K562 (cell line): ENCODE measurements around the gene MRGPRF. TPM values are rescaled to one million over a fixed set of nuclear protein-coding genes. Genes with fewer than 3 reads are reported as not detected.

ENCODE experiments used
- ATAC-seq: fragments of 200-7000 bp; cut with Tn5 transposase; 3 replicates; pipeline ENCODE4 v1.9.1; 2020; ENCODE audit warnings: moderate library complexity
- BruUV-seq: library from RNA; stranded (reverse); fragments of 400-500 nt; replicated peaks from 2 replicates; lab custom pipeline; 2021; lab: Mats Ljungman, UMichigan
- CTCF ChIA-PET: fragments of 300-600 bp; formaldehyde crosslinking; extraction: SDS; loops from one replicate; lab custom pipeline; 2021; ENCODE audit warnings: low intra/inter-chr PET ratio; lab: Yijun Ruan, JAX
- POLR2A ChIA-PET: fragments of 300-600, 350-650 bp; sonication (Branson Sonifier 250); formaldehyde crosslinking; extraction: SDS; loops from one replicate; lab custom pipeline; 2021; ENCODE audit warnings: antibody characterized with exemption, inconsistent platforms; lab: Yijun Ruan, JAX
- DNase-seq, 4 experiments: peaks; one replicate each; pipeline versions ENCODE4 v3.0.0 to v3.0.0-alpha.2; 2011 to 2018; ENCODE audit warnings: low spot score in 3 of 4, mixed read lengths in 3 of 4; ENCODE audit errors: extremely low read depth in 1 of 4
- FAIRE-seq: peaks from 2 replicates; lab custom pipeline; 2011; peaks lifted over from hg19 to GRCh38; lab: Jason Lieb, UNC
- H2AFZ ChIP-seq: 2 replicates; pipeline ENCODE4 v1.6.0; 2011; ENCODE audit warnings: low read depth, low read length, control low read depth, inconsistent platforms
- H3K27ac ChIP-seq: fragments of 200-600 bp; 3 replicates; pipeline ENCODE4 v1.8.0; 2011; ENCODE audit warnings: low read depth, mild to moderate bottlenecking, control low read depth, inconsistent platforms, low read length, moderate library complexity, mixed read lengths; ENCODE audit errors: extremely low read depth
- H3K27me3 ChIP-seq, 2 experiments: fragments of 300-600 bp in 1 of 2; 2 replicates in 1 of 2; 3 replicates in 1 of 2; pipeline versions ENCODE4 v1.6.0 to v1.8.0; 2011; ENCODE audit warnings: inconsistent platforms in 2 of 2, low read length in 2 of 2, mild to moderate bottlenecking in 1 of 2, mixed read lengths in 1 of 2, moderate library complexity in 1 of 2; ENCODE audit not compliant: control insufficient read depth in 2 of 2, insufficient read depth in 2 of 2
- H3K36me3 ChIP-seq: fragments of 300-600 bp; 3 replicates; pipeline ENCODE4 v1.8.0; 2011; ENCODE audit warnings: mild to moderate bottlenecking, low read length, inconsistent platforms; ENCODE audit not compliant: control insufficient read depth, insufficient read depth
- H3K4me1 ChIP-seq, 2 experiments: fragments of 200-600 bp in 1 of 2; replicated peaks in 1 of 2; 2 replicates in 1 of 2; 3 replicates in 1 of 2; pipeline versions ENCODE4 v1.5.1 to v1.8.0; 2011; ENCODE audit warnings: inconsistent platforms in 2 of 2, low read length in 2 of 2, mild to moderate bottlenecking in 1 of 2, mixed read lengths in 1 of 2, moderate library complexity in 1 of 2; ENCODE audit not compliant: control insufficient read depth in 2 of 2, insufficient read depth in 2 of 2
- H3K4me2 ChIP-seq: 2 replicates; pipeline ENCODE4 v1.6.1; 2011; ENCODE audit warnings: low read length, control low read depth, inconsistent platforms, mixed read lengths; ENCODE audit not compliant: insufficient read depth
- H3K4me3 ChIP-seq: fragments of 200-600 bp; sonication (generic), shearing (Covaris generic); 2 replicates; pipeline ENCODE4 v1.5.1; 2016; ENCODE audit warnings: control low read depth, inconsistent platforms
- H3K79me2 ChIP-seq: fragments of 200-600 bp; 3 replicates; pipeline ENCODE4 v1.8.0; 2011; ENCODE audit warnings: low read length, inconsistent platforms; ENCODE audit not compliant: control insufficient read depth, insufficient read depth
- H3K9ac ChIP-seq, 2 experiments: 2 replicates each; pipeline versions ENCODE4 v1.6.0 to v1.6.1; 2011; ENCODE audit warnings: low read depth in 2 of 2, low read length in 2 of 2, control low read depth in 1 of 2, inconsistent platforms in 1 of 2, mild to moderate bottlenecking in 1 of 2, mixed read lengths in 1 of 2; ENCODE audit not compliant: insufficient read depth in 1 of 2
- H3K9me1 ChIP-seq: one replicate; pipeline ENCODE4 v1.6.0; 2011; ENCODE audit warnings: inconsistent platforms, mild to moderate bottlenecking, low read length, moderate library complexity; ENCODE audit not compliant: control insufficient read depth, insufficient read depth
- H3K9me3 ChIP-seq: replicated peaks from 2 replicates; pipeline ENCODE4 v1.5.1; 2011; ENCODE audit warnings: low read depth, low read length, inconsistent platforms; ENCODE audit not compliant: control insufficient read depth, insufficient read depth
- H4K20me1 ChIP-seq: replicated peaks from 2 replicates; pipeline ENCODE4 v1.6.1; 2011; ENCODE audit warnings: low read length, inconsistent platforms, mixed read lengths; ENCODE audit not compliant: control insufficient read depth, insufficient read depth
- CBX3 ChIP-seq, 2 experiments: IDR thresholded peaks; 1 replicate in 1 of 2; 2 replicates in 1 of 2; pipeline ENCODE4 v1.6.1; 2012; ENCODE audit warnings: inconsistent platforms in 2 of 2, low read length in 2 of 2, borderline replicate concordance in 1 of 2, control low read depth in 1 of 2
- CREB3L1 ChIP-seq: fragments of 450-650 bp; IDR thresholded peaks from 2 replicates; pipeline ENCODE4 v1.6.1; 2014; ENCODE audit warnings: low read depth, mild to moderate bottlenecking, moderate library complexity, borderline replicate concordance
- ETS2 ChIP-seq: IDR thresholded peaks from 2 replicates; pipeline ENCODE4 v1.6.1; 2016; ENCODE audit warnings: borderline replicate concordance, missing genetic modification characterization, mild to moderate bottlenecking, moderate library complexity, missing compliant biosample characterization; ENCODE audit not compliant: poor library complexity, severe bottlenecking
- FOS ChIP-seq: IDR thresholded peaks from 3 replicates; pipeline ENCODE4 v1.6.1; 2011; ENCODE audit not compliant: insufficient read length; ENCODE audit errors: extremely low read depth
- FUS ChIP-seq: fragments of 200-400 bp; formaldehyde crosslinking; optimal IDR thresholded peaks from 2 replicates; pipeline ENCODE3; 2017; ENCODE audit warnings: low read depth, low read length
- HMBOX1 ChIP-seq: sonication (generic); IDR thresholded peaks from 2 replicates; pipeline ENCODE4 v1.6.1; 2016
- ID3 ChIP-seq, 2 experiments: fragments of 250-450 bp in 1 of 2; fragments of 450-650 bp in 1 of 2; sonication (Bioruptor Pico) in 1 of 2; IDR thresholded peaks; 2 replicates each; pipeline versions ENCODE4 v1.6.1 to v1.8.0; 2016 to 2021; ENCODE audit warnings: mild to moderate bottlenecking in 2 of 2, moderate library complexity in 2 of 2, missing compliant biosample characterization in 1 of 2, missing genetic modification characterization in 1 of 2
- MCM5 ChIP-seq: fragments of 450-650 bp; IDR thresholded peaks from 2 replicates; pipeline ENCODE4 v1.6.1; 2016; ENCODE audit warnings: low read depth
- NR2C2 ChIP-seq, 2 experiments: fragments of 200-800 bp in 1 of 2; sonication (Bioruptor generic) in 1 of 2; sonication (generic) in 1 of 2; formaldehyde crosslinking in 1 of 2; IDR thresholded peaks; 2 replicates each; pipeline versions ENCODE4 v1.6.1 to v1.8.0; 2016 to 2022; ENCODE audit warnings: mild to moderate bottlenecking in 1 of 2, missing compliant biosample characterization in 1 of 2, missing genetic modification characterization in 1 of 2, missing genetic modification reagents in 1 of 2
- PTBP1 ChIP-seq: fragments of 200-400 bp; formaldehyde crosslinking; IDR thresholded peaks from 2 replicates; pipeline ENCODE4 v1.6.1; 2017; ENCODE audit warnings: low read depth, low read length
- ZNF124 ChIP-seq: sonication (generic); formaldehyde crosslinking; IDR thresholded peaks from 2 replicates; pipeline ENCODE4 v1.8.1; 2022; ENCODE audit warnings: missing genetic modification reagents
- ZNF398 ChIP-seq: fragments of 250-450 bp; sonication (Bioruptor Pico); IDR thresholded peaks from 2 replicates; pipeline ENCODE4 v1.8.0; 2021; ENCODE audit warnings: moderate library complexity, mild to moderate bottlenecking, inconsistent platforms
- ZNF785 ChIP-seq: fragments of 250-450 bp; sonication (Bioruptor Pico); IDR thresholded peaks from 2 replicates; pipeline ENCODE4 v1.4.0; 2020; ENCODE audit warnings: mild to moderate bottlenecking
- WGBS: fragments of 100-300 bp; shearing (Covaris generic); methylation state at CpG from one replicate; pipeline ENCODE4 v1.1.6; 2016; ENCODE audit warnings: low coverage, mixed read lengths; ENCODE audit not compliant: insufficient coverage; ENCODE audit errors: missing lambda C conversion rate; 5-methylcytosine and 5-hydroxymethylcytosine counted together
- in situ Hi-C: fragments of 300-500 bp; cut with MboI; formaldehyde crosslinking; loops from 4 replicates; pipeline ENCODE4 v1.15.0; 2018; ENCODE audit warnings: inconsistent platforms, mixed read lengths
- intact Hi-C: fragments of 100-400 bp; cut with micrococcal nuclease; formaldehyde crosslinking; loops from 2 replicates; pipeline ENCODE4 v1.14.2; 2022
- polyA plus RNA-seq, 8 experiments: library from polyadenylated mRNA; depleted of rRNA in 4 of 8; stranded (reverse) in 5 of 8; unstranded in 3 of 8; fragments of >200 nt; fragmentation: Nextera tagmentation in 2 of 8; fragmentation: Illumina TruSeq in 1 of 8; extraction: Ambion mirVana in 2 of 8; extraction: Trizol in 1 of 8; gene quantifications; 2 replicates each; pipeline versions ENCODE4 v1.2.1 to v1.2.3, GENCODE V29; 2011 to 2014; ENCODE audit warnings: inconsistent platforms in 1 of 8, missing spikeins in 1 of 8
- total RNA-seq, 7 experiments: library from RNA; depleted of rRNA in 6 of 7; stranded (reverse); fragments of >200 nt in 6 of 7; fragmentation: Illumina TruSeq in 2 of 7; extraction: Trizol in 2 of 7; gene quantifications; 2 replicates each; pipeline versions ENCODE4 v1.2.1 to v1.2.3, GENCODE V29; 2011 to 2021; ENCODE audit warnings: low replicate concordance in 1 of 7

The MRGPRF gene
- total and polyA plus RNA-seq, 9 of the 15 experiments (the other 6 are each of a cell fraction or from before 2014, with no cell fraction given) = not detected

DNA sequence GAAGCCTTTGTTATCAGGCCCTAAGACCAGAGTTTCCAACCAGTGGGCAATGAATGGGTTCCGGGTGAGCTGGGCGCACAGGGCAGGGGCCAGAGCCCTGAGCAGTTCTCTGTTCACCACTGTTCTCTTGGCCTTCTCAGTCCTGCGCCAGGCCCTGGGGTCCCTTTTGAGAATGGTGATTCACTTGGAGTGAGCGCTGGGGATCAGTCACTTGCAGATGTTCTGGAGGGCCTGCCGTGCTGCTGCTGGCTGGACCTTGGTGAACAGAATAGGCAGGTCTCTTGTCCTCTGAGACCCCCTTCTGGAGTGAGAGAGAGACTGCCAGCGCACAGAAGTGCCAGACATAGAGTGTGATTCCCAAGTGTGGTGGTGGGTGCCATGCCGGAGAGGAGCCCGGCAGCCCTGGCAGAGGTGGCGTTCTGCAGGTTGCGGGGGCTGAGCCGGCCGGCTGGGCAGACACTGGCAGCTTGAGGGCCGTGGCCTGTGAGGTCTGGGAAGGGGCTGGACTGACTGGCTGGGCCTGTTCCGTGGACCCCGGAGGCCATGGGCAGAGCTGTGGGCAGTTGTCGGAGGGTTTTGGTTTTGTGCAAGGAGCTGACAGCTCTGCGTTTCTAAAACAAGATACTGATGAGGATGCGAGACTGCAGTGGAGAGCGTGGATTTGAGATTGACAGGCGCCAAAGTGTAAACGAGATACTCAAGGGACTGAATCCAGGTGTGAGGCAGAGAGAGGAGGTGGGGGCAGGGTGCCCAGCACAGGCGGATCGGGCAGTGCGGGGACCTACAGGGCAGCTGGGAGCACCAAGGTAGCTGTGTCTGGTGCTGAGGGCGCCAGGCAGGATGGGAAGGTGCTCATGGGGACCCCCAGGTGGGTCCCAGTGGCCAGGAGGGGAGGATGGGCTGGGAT lies 48.0 kb upstream of the MRGPRF start:
- H3K4me2 ChIP-seq = no peak overlapping the region
- WGBS = 69% methylated on average over 24 of the region's 25 CpGs
- ATAC-seq = no peak
- H3K27ac ChIP-seq = no peak overlapping the region
- CTCF ChIA-PET = no interaction called here
- intact Hi-C loops = no loop called here
- no peaks in the 10 kb centered on the region for H3K9me3 ChIP-seq
- H3K36me3 ChIP-seq = no peaks in the 10 kb centered on the region
- no TSS peak for BruUV-seq
- H3K9me1 ChIP-seq = no peaks in the 10 kb centered on the region
- H3K79me2 ChIP-seq = no peaks in the 10 kb centered on the region
- no peak overlapping the region for H3K9ac ChIP-seq
- FAIRE-seq = no peak
- H3K4me3 ChIP-seq = no peak overlapping the region
- in situ Hi-C loops = no loop called here
- H2AFZ ChIP-seq = no peak overlapping the region
- no peak for DNase-seq
- POLR2A ChIA-PET = interaction anchor here (0.8 kb wide), 1 partner anchor 614 kb away, joined by 3 read pairs; the partner anchor contains the start of gene LTO1
- 0 out of 2 replicates have a peak, but pooled peaks cover 9% of the 10 kb centered on the region for H4K20me1 ChIP-seq
- H3K4me1 ChIP-seq = peaks cover 0 to 30% of the 10 kb centered on the region in 2 experiments; a peak in 2 of 5 replicates
- no peaks in the 10 kb centered on the region for H3K27me3 ChIP-seq
- TF ChIP-seq CREB3L1 (no peak), ID3 (CRISPR knock-in tag; IDR thresholded peaks at IDR 0.05) (no peak), ID3 (tag; IDR thresholded peaks at IDR 0.05) (no peak), ZNF124 (CRISPR knock-in tag) (no peak), ZNF398 (no peak), FOS (no peak), ETS2 (tag) (no peak), CBX3 (IDR thresholded peaks at IDR 0.05; ENCODE audit: borderline replicate concordance in 1 of 2, low read length in 2 of 2) (no peak), HMBOX1 (no peak), ZNF785 (CRISPR knock-in tag) (no peak), NR2C2 (CRISPR knock-in tag; IDR thresholded peaks at IDR 0.05) (no peak), NR2C2 (tag; IDR thresholded peaks at IDR 0.05) (no peak), FUS (no peak), MCM5 (no peak), PTBP1 (no peak)
